Measurements from ENCODE around the gene SHISA6.

The SHISA6 gene

GRCh38 chr17:11547853-11548252 lies 306.8 kb downstream of the SHISA6 start:
- DNase-seq = no peak

- no peak for DNase-seq
Measured at GRCh38 chr17:11548398-11548797, 307.4 kb downstream of the SHISA6 start.

GRCh38 chr17:11550431-11550830 lies 309.4 kb downstream of the SHISA6 start:
- no peak for DNase-seq

- DNase-seq = no peak
Measured at GRCh38 chr17:11551442-11551841, 310.4 kb downstream of the SHISA6 start.

GRCh38 chr17:11553135-11553534 lies 312.1 kb downstream of the SHISA6 start:
- no peak for DNase-seq

GRCh38 chr17:11554042-11554441 lies 313.0 kb downstream of the SHISA6 start:
- DNase-seq = no peak

- DNase-seq = no peak
Measured at GRCh38 chr17:11554542-11554941, 313.5 kb downstream of the SHISA6 start.

- no peak for DNase-seq
Measured at GRCh38 chr17:11555530-11555929, 314.5 kb downstream of the SHISA6 start.

- no peak for DNase-seq
Measured at GRCh38 chr17:11557727-11558452, 316.9 kb downstream of the SHISA6 start.

GRCh38 chr17:11558681-11559234 lies 317.7 kb downstream of the SHISA6 start:
- no peak for DNase-seq

- DNase-seq = no peak
Measured at GRCh38 chr17:11559601-11560000, 318.6 kb downstream of the SHISA6 start.

- DNase-seq = no peak
Measured at GRCh38 chr17:11561281-11561680, 320.3 kb downstream of the SHISA6 start.

GRCh38 chr17:11561702-11562101 lies 320.7 kb downstream of the SHISA6 start:
- DNase-seq = no peak

- no peak for DNase-seq
Measured at GRCh38 chr17:11564589-11565380, 323.8 kb downstream of the SHISA6 start.

- DNase-seq = no peak
Measured at GRCh38 chr17:11565591-11565990, 324.6 kb downstream of the SHISA6 start.

- no peak for DNase-seq
Measured at GRCh38 chr17:11578998-11579397, 338.0 kb downstream of the SHISA6 start.

GRCh38 chr17:11580677-11581076 lies 339.7 kb downstream of the SHISA6 start:
- DNase-seq = no peak

GRCh38 chr17:11582217-11582616 lies 341.2 kb downstream of the SHISA6 start:
- DNase-seq = no peak

- no peak for DNase-seq
Measured at GRCh38 chr17:11583306-11583992, 342.4 kb downstream of the SHISA6 start.

- DNase-seq = no peak
Measured at GRCh38 chr17:11589716-11590115, 348.7 kb downstream of the SHISA6 start.

- no peak for DNase-seq
Measured at GRCh38 chr17:11598274-11599221, 357.5 kb downstream of the SHISA6 start, which contains the start of gene DNAH9. DNAH9 (plus strand) TSS chr17:11598470; CDS start chr17:11598499, 29 bp downstream.

GRCh38 chr17:11601661-11602060 lies 360.6 kb downstream of the SHISA6 start:
- no peak for DNase-seq

Measured in DMS79 (cell line).